NOMO-1 (cell line): ENCODE data around the gene BLVRB.
"Not testable (repeated sequence)": the region's sequence is repeated elsewhere in the genome, so short reads cannot be mapped to it uniquely, and the experiment has no call there.

Experiments used
- DNase-seq, 2 experiments: peaks; one replicate each; lab custom pipeline; 2025; ENCODE audit not compliant: unreplicated experiment in 2 of 2; lab: John Stamatoyannopoulos, UW

Gene BLVRB

DNA sequence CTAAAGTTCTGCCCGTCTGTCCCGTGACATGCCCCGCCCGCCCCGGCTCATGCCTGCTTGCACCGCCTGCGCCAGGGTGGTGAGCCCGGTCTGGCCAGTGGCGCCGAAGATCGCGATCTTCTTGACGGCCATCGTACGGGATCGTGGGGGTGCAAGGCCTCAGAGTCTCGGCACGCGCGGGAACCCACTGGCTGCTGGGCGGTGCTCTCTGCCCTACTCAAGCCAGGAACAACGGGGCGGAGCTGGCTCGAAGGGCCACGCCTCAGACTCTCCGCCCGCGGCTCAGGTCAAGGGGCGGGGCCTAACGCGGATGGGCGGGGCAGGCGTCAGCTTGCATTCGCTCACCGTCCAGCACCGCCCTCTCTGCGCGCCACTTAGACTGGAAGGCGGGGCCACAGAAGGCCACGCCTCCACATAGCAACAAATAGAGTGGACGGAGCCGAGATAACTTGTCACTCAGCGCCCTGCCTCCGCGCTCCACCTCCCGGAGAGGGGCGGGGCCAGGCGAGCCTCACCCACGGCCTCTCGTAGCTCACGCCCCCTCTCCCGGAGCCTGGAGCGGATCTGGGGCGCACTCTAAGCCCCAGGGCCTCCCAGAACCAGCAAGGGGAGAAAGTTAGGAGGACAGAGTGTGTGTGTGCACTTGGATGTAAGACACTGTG, at the start of gene BLVRB:
Gene BLVRB, minus strand, starts transcription at position 189 of the 662 bp plus-strand sequence. Its CDS starts 57 bp downstream, at position 132.
- DNase-seq = peak; percentile 97 to 99

DNA sequence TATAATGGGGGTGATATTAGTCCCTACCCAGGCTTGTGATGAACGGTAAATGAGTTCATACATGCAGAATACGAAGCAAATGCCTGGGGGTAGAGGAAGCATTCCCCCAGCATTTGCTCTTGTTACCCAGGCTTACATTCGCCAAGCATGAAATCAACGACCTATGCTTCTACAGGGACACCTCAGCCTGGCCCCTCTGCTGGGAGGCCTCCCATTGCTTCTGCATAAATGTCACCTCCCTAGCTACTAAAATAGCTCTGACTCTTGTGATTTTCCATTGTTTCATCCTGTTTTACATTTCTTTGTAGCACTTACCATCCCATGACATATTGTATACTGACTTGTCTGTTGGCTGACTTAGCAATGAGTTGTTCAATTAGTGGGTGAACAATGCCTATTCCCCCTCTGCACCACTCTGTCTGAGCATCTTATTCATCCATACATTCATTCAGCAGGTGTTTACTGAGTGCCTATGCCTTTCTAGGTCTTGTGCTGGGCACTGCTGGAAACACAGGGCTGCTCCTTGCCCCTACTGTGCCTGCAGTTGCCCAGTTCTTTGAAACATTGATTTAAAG, 48.3 kb upstream of the BLVRB start:
- no peak for DNase-seq

DNA sequence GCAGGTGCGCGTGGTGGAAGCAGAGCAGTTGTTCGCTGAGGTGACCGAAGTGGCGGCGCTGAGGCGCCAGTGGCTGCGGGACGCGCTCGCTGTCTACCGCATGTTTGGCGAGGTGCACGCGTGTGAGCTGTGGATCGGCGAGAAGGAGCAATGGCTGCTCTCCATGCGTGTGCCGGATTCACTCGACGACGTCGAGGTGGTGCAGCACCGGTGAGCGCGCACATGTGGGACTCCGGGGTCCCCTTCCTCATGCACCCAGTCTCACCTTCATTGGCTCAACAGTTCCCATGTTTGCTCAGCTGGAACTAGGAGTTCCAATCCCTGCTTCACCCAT, 47.8 kb upstream of the BLVRB start:
- DNase-seq = no peak

DNA sequence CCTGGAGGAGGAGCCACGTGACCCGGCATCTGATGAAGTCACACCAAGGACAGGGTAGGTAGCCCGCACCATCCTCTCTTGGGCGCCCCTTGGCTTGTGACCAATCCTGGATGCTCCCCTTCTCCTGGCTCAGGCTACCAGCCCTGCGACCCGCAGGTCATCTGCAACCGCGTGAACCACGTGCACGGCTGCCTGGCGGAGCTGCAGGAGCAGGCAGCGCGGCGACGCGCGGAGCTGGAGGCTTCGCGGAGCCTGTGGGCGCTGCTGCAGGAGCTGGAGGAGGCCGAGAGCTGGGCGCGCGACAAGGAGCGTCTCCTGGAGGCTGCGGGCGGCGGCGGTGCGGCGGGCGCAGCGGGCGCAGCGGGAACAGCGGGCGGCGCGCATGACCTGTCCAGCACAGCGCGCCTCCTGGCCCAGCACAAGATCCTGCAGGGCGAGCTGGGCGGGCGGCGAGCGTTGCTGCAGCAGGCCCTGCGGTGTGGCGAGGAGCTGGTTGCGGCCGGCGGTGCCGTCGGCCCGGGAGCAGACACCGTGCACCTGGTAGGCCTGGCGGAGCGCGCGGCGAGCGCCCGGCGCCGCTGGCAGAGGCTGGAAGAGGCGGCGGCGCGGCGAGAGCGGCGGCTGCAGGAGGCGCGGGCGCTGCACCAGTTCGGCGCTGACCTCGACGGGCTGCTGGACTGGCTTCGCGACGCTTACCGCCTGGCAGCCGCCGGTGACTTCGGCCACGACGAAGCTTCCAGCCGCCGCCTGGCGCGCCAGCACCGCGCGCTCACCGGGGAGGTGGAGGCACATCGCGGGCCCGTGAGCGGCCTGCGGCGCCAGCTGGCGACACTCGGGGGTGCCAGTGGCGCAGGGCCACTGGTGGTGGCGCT, 47.2 kb upstream of the BLVRB start:
- no peak for DNase-seq

DNA sequence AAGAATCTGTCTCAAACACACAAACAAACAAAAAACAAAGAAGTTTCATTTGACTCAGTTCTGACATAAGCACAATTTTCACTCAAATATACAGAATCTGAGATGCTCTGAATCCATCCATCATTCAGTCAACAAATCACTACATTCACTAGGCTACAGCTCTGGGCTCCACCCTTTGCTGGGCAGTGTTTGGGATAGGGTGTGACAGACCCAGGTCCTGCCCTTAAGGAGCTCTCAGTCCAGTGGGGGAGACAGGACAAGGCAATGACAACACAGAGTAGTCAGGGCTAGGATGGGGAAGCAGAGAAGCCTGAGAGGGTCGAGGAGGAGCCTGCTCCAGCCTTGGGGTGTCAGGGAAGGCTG, 46.5 kb upstream of the BLVRB start:
- DNase-seq = no peak

DNA sequence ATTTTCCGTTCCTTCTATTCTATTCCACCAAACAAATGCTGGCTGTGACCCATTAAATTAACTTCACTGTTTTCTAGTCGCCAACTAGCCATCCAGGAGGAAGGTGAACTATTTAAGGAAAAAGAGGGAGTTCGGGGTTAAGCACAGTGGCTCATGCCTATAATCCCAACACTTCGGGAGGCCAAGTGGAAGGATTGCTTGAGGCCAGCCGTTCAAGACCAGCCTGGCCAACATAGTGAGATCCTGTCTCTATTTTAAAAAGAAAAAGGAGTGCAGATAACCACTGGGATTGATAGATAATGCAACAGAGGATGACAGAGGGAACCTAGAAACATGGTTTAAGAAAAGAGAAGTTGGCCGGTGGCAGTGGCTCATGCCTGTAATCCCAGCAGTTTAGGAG, 45.9 kb upstream of the BLVRB start:
- no peak for DNase-seq

DNA sequence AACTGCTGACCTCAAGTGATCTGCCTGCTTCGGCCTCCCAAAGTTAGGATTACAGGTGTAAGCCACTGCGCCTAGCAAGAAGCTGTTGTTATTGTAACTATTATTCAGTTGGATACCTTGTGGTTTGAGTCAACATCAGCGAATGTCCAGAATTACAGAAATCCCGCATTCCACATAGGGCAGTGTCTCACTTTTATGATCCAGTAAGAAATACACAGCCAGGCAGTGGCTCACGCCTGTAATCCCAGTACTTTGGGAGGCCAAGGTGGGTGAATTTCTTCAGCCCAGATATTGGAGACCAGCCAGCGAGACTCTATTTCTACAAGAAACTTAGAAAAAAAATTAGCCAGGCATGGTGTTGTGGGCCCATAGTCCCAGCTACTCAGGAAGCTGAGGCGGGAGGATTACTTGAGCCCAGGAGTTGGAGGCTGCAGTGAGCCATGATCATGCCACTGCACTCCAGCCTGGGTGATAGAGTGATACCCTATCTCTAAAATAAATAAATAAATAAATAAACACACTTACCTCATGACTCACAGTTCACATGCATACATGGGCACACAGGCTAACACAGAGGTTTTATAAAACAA, 45.1 kb upstream of the BLVRB start:
- no peak for DNase-seq

DNA sequence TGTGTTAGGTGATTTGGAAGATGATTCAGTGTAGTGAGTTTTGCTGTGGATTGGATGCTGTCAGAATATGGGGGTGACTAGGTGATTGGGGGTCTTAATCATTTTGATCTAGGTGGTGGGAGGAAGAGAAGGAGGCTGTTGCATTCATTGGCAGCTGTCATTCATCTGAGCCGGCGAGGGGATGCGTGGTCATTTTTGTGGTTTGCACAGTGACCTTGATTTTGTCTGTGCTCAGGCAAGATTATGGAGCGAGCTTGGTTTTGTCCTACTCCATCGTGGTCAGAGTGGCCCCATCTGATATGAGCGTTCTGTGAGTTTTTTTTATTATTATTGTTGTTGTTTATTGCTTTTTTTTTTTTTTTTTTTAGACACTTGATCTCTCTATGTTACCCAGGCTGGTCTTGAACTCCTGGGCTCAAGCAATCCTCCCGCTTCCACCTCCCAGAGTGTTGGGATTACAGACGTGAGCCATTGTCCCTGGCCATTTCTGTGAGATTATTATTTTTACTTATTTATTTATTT, 43.3 kb upstream of the BLVRB start:
- DNase-seq = no peak

DNA sequence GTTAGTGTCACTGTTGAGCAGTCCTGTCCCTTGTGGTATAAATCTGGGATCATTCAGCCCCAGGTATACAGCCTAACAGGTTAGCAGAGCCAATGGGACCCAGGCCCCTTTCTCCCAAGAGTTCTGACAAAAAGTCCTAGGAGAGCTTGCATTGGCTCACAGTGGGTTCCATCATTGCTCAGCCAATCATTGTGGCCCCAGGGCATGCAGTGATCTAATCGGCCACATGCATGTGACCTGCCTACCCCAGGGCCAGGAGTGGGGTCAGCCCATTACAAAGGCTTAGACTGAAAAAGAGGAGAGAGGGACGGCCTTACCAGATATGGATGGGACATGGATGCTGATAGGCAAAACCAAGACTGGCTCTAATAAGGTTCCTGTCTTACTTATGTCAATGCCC, 42.3 kb upstream of the BLVRB start:
- no peak for DNase-seq

DNA sequence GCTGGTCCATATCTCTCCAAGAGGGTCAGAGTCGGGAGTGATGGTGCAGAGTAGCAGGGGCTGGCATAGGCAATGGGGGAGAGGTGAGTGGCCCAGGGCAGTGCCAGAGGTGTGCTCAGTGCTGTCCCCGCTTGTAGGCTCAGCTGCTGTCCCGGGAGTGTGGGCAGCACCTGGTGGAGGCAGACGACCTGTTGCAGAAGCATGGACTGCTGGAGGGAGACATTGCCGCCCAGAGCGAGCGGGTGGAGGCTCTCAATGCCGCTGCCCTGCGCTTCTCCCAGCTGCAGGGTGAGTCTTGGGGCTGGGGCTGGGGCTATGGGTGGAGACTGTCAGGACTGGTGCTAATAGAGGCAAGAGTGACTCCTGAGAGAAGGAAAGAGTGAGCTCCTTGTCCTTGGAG, 40.6 kb upstream of the BLVRB start:
- no peak for DNase-seq

DNA sequence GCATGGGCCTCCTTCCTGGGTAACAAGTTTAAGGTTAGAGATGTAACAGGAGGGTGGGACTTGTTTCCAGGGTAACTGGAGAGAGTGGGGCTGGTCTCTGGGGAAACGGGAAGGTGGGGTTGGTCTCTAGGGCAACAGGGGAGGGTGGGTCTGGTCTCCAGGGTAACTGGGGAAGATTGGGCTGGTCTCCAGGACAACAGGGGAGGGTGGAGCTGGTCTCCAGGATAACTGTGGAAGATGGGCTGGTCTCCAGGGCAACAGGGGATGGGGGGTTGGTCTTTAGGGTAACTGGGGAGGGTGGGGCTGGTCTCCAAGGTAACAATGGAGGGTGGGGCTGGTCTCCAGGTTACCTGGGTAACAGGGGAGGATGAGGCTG, 37.8 kb upstream of the BLVRB start:
- DNase-seq = no peak

DNA sequence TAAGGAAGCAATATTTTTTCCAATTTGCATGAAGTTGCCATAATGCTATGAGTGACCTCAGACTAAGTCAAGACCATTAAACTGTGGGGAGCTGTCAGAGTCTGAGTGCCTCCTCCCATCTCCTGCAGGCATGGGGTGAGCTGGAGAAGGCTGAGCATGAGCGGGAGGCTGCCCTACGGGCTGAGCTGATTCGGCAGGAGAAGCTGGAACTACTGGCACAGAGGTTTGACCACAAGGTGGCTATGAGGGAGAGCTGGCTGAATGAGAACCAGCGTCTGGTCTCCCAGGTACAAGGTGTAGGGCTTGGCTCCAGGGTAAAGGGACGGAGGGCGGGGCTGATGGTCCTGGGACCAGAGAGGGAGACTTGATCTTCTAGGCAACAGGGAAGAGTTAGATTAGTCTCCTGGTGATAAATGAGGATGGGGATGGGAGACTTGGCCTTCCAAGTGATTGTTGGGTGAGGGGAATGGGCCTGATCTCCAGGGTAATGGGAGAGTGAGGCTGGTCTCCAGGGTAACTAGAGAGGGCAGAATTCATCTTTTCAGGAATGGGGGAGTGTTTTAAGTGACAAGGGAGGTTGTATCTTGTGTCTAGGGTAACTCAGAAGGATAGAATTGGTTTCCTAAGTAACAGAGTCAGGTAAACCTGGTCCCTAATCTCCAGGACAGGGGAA, 37.2 kb upstream of the BLVRB start:
- DNase-seq = no peak

DNA sequence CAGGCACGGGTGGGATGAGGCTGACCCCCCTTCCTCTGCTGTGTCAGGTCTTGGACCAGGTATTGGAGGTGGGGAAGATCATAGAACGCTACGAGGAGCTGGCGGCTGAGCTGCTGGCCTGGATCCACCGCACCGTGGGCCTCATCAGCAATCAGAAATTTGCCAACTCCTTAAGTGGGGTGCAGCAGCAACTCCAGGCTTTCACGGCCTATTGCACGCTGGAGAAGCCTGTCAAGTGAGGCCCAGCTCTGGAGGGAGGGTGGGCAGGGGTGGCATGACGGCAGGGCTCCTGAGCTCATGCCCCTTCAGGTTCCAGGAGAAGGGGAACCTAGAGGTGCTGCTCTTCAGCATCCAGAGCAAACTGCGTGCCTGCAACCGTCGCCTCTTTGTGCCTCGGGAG, 36.5 kb upstream of the BLVRB start:
- DNase-seq = no peak

DNA sequence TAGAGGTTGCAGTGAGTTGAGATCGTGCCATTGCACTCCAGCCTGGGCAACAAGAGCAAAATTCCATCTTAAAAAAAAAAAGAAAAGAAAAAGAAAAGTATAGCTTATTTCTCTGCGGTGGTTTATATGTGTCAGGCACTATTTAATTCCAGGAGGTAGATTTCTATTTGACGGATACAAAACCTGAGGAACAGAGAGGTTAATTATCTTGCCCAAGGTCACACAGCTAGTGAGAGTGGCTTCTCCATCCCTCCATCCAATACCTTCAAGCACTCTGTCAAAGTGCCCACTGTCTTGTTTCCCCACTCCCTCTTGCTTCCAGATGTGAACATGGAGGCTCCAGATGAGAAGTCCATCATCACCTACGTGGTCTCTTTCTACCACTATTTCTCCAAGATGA, 36.1 kb upstream of the BLVRB start:
- DNase-seq = no peak

DNA sequence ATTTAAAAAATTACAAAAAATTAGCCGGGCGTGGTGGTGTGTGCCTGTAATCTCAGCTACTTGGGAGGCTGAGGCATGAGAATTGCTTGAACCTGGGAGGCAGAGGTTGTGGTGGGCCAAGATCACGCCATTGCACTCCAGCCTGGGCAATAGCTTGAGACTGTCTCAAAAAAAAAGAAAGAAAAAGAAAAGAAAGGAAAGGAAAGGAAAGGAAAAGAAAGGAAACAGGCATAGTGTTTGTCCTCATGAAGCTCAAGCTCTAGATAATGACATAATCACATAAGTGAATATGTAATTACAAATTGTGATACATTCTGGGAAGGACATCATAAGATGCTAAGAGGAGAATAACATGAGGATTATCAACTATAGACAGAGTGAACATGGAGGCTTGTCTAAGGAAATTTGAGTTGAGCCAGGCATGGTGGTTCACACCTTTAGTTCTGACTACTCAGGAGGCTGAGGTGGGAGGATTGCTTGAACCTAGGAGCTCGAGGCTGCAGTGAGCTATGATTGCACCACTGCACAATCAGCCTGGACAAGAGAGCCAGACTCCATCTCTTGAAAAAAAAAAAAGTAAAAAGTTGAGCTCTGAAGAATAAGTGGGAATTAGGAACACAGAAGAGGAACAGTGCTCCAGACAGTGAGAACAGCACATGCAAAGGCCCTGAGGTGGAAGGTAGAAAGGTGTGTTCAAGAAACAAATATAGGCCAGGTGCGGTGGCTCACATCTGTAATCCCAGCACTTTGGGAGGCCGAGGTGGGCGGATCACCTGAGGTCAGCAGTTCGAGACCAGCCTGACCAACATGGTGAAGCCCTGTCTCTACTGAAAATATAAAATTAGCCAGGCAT, 35.4 kb upstream of the BLVRB start:
- not testable (repeated sequence) for DNase-seq

DNA sequence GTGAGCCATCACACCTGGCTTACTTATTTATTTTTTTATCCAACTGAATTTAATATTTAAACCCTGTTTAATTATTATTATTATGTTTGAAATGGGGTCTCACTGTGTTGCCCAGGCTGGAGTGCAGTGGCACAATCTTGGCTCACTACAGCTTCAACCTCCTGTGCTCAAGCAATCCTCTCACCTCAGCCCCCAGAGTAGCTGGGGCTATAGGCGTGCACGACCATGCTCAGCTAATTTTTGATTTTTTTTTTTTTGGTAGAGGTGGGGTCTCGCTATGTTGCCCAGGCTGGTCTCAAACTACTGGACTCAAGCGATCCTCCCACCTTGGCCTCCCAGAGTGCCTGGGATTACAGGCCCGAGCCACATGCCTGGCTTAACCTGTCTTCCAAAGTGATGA, 33.8 kb upstream of the BLVRB start:
- no peak for DNase-seq

DNA sequence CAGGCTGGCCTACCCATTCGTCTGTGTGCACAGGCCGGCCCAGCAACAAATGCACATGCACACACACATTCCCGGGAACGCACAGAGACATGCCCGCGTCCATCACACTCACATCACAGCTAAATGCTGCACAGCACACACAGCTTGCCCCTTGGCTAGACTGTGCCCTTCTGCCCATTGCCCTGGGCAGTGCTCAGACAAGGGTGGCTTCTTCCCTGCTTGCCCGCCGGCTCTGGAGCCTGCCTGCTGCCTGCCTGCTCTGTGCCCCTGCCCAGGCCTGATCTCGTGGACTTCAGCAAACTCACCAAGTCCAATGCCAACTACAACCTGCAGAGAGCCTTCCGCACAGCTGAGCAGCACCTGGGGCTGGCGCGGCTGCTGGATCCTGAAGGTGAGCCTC, 31.7 kb upstream of the BLVRB start:
- DNase-seq = no peak

DNA sequence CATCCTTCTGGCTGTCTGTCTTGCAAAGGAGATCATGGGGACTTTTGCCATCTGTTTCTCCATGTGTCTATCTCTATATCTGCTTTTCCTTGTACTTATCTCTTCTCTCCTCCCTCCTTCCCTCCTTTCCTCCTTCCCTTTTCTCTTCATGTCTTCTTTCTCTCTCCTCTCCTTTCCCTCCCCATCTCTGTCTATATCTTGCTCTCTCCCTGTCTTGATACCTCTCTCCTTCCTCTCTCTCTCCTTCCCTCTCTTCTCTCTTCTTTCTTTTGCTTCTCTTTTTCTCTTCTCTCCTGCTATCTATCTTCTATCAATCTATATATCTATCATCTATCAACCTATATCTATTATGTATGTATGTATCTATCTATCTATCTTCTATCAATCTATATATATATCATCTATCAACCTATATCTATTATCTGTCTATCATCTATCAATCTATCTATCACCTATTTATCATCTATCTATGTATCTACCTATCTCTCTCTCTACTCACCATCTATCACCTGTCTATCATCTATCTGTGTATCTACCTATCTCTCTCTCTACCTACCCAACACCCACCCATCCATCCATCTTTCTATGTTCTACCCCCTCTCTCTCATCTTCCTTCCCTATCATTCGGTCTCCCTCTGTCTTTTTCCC, 28.8 kb upstream of the BLVRB start:
- no peak for DNase-seq

DNA sequence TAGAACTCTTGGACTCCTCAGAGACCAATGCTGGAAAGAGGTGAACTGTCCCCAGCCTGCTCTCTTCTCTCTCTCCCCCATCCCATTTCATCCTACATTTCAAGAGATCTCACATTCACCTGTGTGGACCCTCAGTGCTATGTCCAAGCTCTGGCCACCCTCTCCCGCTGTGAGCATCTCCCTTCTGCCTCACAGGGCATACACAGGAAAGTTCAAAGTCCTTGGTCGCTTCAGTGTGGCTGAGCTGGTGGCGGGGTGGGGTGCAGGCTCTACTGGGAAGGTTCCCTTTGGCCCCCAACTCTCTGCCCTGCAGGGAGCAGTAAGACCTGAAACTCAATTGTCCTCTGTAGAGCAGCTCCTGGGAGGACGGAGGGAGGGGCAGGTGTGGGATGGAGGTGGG, 28.2 kb upstream of the BLVRB start:
- no peak for DNase-seq

DNA sequence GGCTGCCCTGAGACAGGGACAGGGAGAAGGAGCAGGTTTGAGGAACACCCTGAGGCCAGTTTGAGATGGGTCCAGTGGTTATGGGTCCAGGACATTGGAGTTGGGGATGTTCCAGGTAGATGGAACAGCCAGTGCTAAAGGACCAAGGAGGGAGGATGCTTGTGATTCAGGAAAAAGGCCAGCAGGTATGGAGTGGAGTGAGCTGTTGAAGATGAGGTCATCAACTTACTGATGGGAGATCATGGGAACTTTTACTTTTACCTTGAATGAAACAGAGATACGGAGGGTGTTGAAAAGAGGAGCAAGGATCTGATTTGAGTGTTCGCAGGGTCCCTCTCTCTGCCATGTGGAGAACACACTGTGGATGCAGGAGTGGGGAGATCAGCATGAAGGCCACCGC, 26.7 kb upstream of the BLVRB start:
- no peak for DNase-seq
